Retinal pigment epithelial cell (primary cell): ENCODE measurements around the gene RPP40.
A peak's percentile ranks its signal among the peaks of the same experiment; 100 is the strongest.

Experiments used
- DNase-seq: peaks from one replicate; pipeline ENCODE4 v3.0.0-alpha.2; 2010; ENCODE audit warnings: low read depth
- H3K4me3 ChIP-seq: 2 replicates; pipeline ENCODE4 v1.5.1; 2011; ENCODE audit warnings: mild to moderate bottlenecking, low read length, control low read depth, moderate library complexity
- TF ChIP-seq, protein P1 (sequence below): conservative IDR thresholded peaks from 2 replicates; pipeline ENCODE4 v1.5.1; 2011; ENCODE audit warnings: low read depth, low read length, control low read depth, inconsistent platforms

The RPP40 gene

GRCh38 chr6:5003604-5004372 is at the start of gene RPP40:
RPP40 (minus strand) TSS chr6:5004037; CDS start chr6:5004002, 35 bp downstream.
- peak within 1 kb of the TSS; percentile 79 for H3K4me3 ChIP-seq
- TF ChIP-seq, protein P1, sequence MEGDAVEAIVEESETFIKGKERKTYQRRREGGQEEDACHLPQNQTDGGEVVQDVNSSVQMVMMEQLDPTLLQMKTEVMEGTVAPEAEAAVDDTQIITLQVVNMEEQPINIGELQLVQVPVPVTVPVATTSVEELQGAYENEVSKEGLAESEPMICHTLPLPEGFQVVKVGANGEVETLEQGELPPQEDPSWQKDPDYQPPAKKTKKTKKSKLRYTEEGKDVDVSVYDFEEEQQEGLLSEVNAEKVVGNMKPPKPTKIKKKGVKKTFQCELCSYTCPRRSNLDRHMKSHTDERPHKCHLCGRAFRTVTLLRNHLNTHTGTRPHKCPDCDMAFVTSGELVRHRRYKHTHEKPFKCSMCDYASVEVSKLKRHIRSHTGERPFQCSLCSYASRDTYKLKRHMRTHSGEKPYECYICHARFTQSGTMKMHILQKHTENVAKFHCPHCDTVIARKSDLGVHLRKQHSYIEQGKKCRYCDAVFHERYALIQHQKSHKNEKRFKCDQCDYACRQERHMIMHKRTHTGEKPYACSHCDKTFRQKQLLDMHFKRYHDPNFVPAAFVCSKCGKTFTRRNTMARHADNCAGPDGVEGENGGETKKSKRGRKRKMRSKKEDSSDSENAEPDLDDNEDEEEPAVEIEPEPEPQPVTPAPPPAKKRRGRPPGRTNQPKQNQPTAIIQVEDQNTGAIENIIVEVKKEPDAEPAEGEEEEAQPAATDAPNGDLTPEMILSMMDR = peak; percentile 77
- DNase-seq = peak; percentile 86

- DNase-seq = no peak
- TF ChIP-seq, protein P1 = no peak
- H3K4me3 ChIP-seq = no peak overlapping the region
These were observed 49.2 kb upstream of the RPP40 start for GRCh38 chr6:5053038-5053437.

DNA sequence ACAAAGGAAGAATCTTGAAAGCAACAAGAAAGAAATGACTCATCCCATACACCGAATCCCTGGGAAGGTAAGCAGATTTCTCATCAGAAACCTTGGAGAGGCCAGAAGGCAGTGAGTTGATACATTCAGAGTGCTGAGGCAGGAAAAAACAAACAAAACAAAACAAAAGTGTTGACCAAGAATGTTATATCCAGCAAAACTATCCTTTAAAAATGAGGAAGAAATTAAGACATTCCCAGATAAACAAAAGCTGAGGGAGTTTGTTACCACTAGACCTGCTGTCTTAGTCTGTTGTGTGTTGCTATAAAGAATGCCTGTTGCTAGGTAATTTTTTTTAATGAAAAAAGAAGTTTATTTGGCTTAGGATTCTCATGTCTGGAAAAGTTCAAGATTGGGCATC is 47.6 kb upstream of the RPP40 start:
- no peak overlapping the region for H3K4me3 ChIP-seq
- TF ChIP-seq, protein P1 = no peak
- DNase-seq = no peak

DNA sequence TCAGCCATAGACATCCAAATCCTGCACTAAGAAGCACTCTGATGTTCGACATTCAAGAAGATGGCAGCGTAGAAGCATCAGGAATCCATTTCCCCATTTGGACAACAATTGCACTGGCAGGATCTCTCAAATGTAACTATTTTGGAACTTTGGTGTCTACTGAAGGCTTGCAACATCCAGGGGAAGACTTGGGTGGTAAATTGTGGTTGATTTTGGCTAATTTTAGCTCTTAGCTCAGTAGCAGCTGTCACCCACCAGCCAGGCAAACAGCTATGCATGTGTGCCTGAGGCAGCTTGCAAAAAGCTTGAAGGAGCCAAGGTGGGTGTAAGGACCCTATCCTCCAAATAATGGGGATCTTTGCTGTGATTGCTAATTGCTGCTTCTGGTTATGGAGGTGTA is 46.2 kb upstream of the RPP40 start:
- no peak overlapping the region for H3K4me3 ChIP-seq
- DNase-seq = no peak
- TF ChIP-seq, protein P1 = no peak

DNA sequence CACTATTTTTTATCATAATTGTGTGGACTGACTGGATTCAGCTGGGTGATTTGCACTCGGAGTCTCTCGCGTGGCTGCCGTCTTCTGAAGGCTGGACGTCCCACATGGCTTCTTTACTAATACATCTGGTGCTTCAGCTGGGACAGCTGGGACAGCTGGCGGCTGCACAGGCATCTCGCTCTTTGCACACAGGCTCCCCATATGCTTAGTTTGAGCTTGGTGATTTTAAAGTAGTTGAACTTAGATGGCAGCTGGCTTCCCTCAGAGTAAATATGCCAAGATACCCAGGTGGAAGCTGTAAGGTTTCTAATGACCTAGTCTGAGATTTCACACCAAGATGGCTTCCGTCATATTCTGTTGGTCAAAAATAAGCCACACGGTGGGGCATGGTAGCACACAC is 42.6 kb upstream of the RPP40 start:
- TF ChIP-seq, protein P1 = no peak
- DNase-seq = no peak
- no peak overlapping the region for H3K4me3 ChIP-seq

GRCh38 chr6:5045416-5045815 is 41.6 kb upstream of the RPP40 start:
- TF ChIP-seq, protein P1 = no peak
- DNase-seq = no peak
- H3K4me3 ChIP-seq = no peak overlapping the region

- H3K4me3 ChIP-seq = no peak overlapping the region
- TF ChIP-seq, protein P1 = no peak
- no peak for DNase-seq
These were observed 41.0 kb upstream of the RPP40 start for GRCh38 chr6:5044866-5045265.
